Esophagus squamous epithelium (tissue), 5 donors: ENCODE results near the gene SERTAD3. TPM values are rescaled to one million over a fixed set of nuclear protein-coding genes. Genes with fewer than 3 reads are reported as not detected.

ENCODE experiments used
- DNase-seq: peaks from one replicate; lab custom pipeline; 2025; lab: John Stamatoyannopoulos, UW
- H3K27ac ChIP-seq, 4 donors: fragments of 200-600 bp; sonication (generic); one replicate each; pipeline ENCODE4 v1.5.1; 2016 to 2019; ENCODE audit warnings: mild to moderate bottlenecking in 1 of 4
- H3K27me3 ChIP-seq, 4 donors: fragments of 200-600 bp; sonication (generic); 1 replicate in 3 of 4; 2 replicates in 1 of 4; pipeline versions ENCODE4 v1.5.1 to v1.6.0; 2017 to 2021; ENCODE audit warnings: antibody characterized with exemption in 1 of 4
- H3K36me3 ChIP-seq, 3 donors: fragments of 200-600 bp; sonication (generic); one replicate each; pipeline ENCODE4 v1.5.1; 2016 to 2019
- H3K4me1 ChIP-seq, 3 donors: fragments of 200-600 bp; sonication (generic); one replicate each; pipeline ENCODE4 v1.5.1; 2017 to 2019
- H3K4me3 ChIP-seq, 4 donors: fragments of 200-600 bp; sonication (generic); 1 replicate in 3 of 4; 2 replicates in 1 of 4; pipeline ENCODE4 v1.5.1; 2016 to 2019; ENCODE audit warnings: mild to moderate bottlenecking in 2 of 4, moderate library complexity in 1 of 4
- H3K9me3 ChIP-seq, 3 donors: fragments of 200-600 bp; sonication (generic); one replicate each; pipeline ENCODE4 v1.5.1; 2016 to 2019
- CTCF ChIP-seq, 6 experiments: fragments of 450-650 bp in 4 of 6; fragments of 200-600 bp in 2 of 6; sonication (generic) in 2 of 6; IDR thresholded peaks; one replicate each; pipeline ENCODE4 v1.5.1; 2016 to 2019; ENCODE audit warnings: antibody characterized with exemption in 6 of 6, mild to moderate bottlenecking in 4 of 6, moderate library complexity in 4 of 6
- POLR2A ChIP-seq, 4 donors: fragments of 450-650 bp; IDR thresholded peaks; one replicate each; pipeline ENCODE4 v1.6.1; 2017; ENCODE audit warnings: antibody characterized with exemption in 4 of 4, mild to moderate bottlenecking in 4 of 4, moderate library complexity in 3 of 4
- WGBS, 2 donors: methylation state at CpG; one replicate each; pipeline ENCODE4 v1.1.5; 2018; 5-methylcytosine and 5-hydroxymethylcytosine counted together
- intact Hi-C: fragments of 100-400 bp; cut with DNase I; formaldehyde crosslinking; loops from one replicate; pipeline ENCODE4 v1.15.0; 2022
- total RNA-seq, 4 donors: library from RNA; depleted of rRNA; stranded (reverse); fragments of >200 nt; gene quantifications; one replicate each; pipeline ENCODE4 v1.1.0, GENCODE V29; 2016
- donor health status: DM: yes; HTN: yes; CAD: no.

SERTAD3 gene
- total RNA-seq, 4 donors from 2014 or later: 8.9 to 17.4 (median 12.0) TPM

DNA sequence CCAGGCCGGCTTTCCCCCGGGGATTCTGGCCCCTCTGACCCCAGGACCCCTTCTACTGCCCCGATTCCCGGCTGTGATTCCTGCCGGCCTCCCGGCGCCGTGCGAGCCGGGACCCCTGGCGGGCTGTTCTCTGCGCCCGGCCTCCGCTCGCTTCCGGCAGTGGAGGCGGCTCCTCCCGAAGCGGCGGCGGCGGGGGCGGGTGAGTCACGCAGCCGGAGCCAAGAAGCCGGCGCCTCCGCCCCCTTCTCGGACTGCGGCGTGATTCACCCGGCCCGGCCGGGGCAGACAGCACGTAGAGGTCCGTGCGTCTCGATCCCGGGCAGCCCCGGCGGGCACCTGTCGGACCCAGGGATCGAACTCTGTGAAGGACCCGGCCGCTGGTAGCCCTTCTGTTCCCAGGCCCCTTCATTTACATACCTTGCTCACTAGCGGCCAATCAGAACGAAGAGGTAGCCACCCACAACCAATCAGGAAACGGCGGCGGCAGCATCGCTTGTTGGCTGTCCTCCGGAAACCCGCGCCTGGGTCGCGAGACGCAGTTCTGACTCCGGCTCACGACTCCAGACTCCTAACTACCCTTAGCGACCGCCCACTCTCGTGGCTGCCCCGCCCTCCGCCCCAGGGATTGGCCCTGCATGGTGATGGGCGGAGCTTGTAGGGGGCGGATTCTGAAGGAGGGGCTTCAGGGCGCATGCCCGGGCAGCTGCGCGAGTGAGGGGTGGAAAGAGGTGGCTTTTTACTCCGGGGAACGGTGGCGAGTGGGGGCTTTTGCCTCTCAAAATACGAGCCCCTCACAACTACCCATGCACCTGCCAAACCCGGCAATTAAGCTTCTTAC, 18.5 kb downstream of the SERTAD3 start, which contains the start of gene SERTAD1:
SERTAD1 (minus strand) TSS at position 543 of the 838 bp plus-strand sequence. CDS start 2,446 bp downstream, outside the sequence.
- Histone ChIP-seq H3K27ac (peak within 1 kb of the TSS; percentile 99 to 100 (median 100)), H3K27me3 (no peaks in the 10 kb centered on the region), H3K36me3 (peaks cover 0 to 13% (median 7%) of the 10 kb centered on the region in 3 donors), H3K4me3 (peak within 1 kb of the TSS; percentile 77 to 95 (median 94)), H3K4me1 (peaks cover 15 to 57% (median 38%) of the 10 kb centered on the region in 3 donors), H3K9me3 (no peaks in the 10 kb centered on the region)
- WGBS, 2 donors: 0% methylated on average over 13 to 17 of the region's 75 CpGs
- intact Hi-C loops: loop anchor here (10.0 kb wide), 1 partner anchor 179 kb away; the partner anchor contains the start of gene LTBP4
- peak; percentile 96 for DNase-seq
- TF ChIP-seq POLR2A (IDR thresholded peaks at IDR 0.05) (peak in 3 of 4 donors; percentile 94 to 99 (median 98)), CTCF (IDR thresholded peaks at IDR 0.05) (peak; percentile 39 to 76 (median 70))

DNA sequence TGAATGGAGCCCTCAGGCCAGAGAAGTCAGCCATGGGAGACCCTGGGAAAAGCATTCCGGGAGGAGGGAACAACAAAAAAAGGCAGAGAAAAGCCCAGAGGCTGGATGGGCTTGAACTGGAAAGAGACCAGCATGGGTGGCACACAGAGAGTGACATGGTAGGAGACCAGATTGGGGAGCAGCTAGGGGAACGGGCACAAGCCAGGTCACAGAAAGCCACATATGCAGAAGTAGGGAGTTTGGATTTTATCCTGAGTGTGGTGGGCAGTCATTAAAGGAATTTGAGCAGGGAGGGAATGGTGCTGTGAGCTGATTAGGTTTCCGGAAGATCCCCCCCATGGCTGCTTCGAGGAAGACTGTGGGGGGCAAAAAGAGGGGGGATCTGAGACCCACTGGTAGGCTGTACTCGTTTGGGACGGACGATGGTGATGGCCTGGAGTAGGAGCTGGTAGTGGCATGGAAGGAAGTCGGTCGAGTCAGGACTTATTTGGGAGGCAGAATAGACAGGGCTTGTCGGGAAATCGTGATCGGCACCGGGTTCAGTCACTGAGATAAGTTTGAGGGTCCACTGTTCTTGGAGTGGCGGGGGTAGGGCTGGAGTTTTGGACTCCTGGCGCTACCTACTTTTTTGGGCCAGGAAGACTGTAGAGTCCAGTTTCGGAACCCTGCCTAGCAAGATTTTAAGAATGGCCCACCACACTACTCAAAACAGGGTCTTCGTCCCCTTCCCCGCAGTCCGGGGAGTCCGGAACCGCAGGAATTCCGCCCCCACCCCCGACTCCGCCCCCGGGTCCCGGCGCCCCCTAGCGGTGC, 19.3 kb downstream of the SERTAD3 start:
- no peaks in the 10 kb centered on the region for H3K9me3 ChIP-seq
- intact Hi-C loops: loop anchor here (10.0 kb wide), 1 partner anchor 180 kb away; the partner anchor contains the start of gene LTBP4
- peaks cover 0 to 13% (median 7%) of the 10 kb centered on the region in 3 donors for H3K36me3 ChIP-seq
- peak overlapping the region; percentile 77 to 95 (median 94) for H3K4me3 ChIP-seq
- TF ChIP-seq POLR2A (IDR thresholded peaks at IDR 0.05) (no peak), CTCF (IDR thresholded peaks at IDR 0.05) (peak in 1 of 6 experiments; percentile 81)
- peak overlapping the region; percentile 99 to 100 (median 100) for H3K27ac ChIP-seq
- DNase-seq: no peak
- no peaks in the 10 kb centered on the region for H3K27me3 ChIP-seq
- WGBS, 2 donors: 1 to 2% methylated on average over 15 to 18 of the region's 28 CpGs
- H3K4me1 ChIP-seq: peaks cover 20 to 65% (median 42%) of the 10 kb centered on the region in 3 donors

- Histone ChIP-seq H3K4me1 (peaks cover 20 to 64% (median 42%) of the 10 kb centered on the region in 3 donors), H3K27me3 (no peaks in the 10 kb centered on the region), H3K27ac (peak overlapping the region in 3 of 4 donors; percentile 99 to 100 (median 99)), H3K4me3 (peak overlapping the region in 3 of 4 donors; percentile 93 to 95 (median 94)), H3K9me3 (no peaks in the 10 kb centered on the region), H3K36me3 (peaks cover 0 to 13% (median 7%) of the 10 kb centered on the region in 3 donors)
- no peak for DNase-seq
- no peak for TF ChIP-seq CTCF (IDR thresholded peaks at IDR 0.05)
- TF ChIP-seq POLR2A (IDR thresholded peaks at IDR 0.05): no peak
- 87 to 96% methylated on average over 6 of the region's 6 CpGs for WGBS, 2 donors
- intact Hi-C loops: loop anchor here (10.0 kb wide), 1 partner anchor 181 kb away; the partner anchor contains the start of gene LTBP4
These were observed 20.2 kb downstream of the SERTAD3 start for GRCh38 chr19:40423938-40424337.

DNA sequence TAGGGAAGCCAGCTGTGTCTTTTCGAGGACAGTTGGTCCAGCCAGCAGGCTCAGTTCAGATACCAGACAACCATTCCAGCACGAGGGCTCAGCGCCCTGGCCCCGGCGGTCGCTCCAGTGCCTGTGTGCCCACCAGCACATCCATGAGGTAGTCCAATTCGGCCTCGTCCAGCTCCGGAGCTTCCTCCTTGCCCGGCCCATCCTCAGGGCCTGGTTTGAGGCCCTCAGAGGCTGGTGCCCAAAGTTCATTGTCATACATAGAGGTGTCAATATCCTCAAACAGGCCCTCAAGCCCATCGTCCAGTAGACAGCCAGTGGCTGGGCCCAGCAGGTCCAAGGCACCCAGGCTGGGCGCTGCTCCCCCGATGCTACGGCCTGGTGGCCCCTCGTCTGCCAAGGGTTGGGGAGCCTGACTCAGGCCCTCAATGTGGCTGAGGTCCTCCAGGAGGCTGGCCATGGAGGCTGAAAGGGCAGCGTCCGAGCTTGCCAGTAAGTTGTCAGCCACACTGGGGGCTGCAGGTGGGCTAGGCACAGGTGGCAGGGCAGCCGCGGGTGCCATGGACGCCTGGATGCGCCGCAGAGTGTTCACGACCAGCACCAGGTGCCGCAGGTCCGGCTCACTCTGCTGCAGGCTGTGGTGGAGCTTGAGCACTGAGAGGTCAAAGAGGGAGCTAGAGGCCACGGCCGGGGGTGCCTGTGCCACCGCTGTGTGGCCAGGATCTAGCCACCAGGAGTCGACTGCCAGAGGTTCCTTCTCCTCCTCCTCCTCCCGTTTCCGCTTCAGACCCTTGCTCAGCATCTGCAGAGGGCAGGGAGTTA, 21.2 kb downstream of the SERTAD3 start:
- peaks cover 20 to 61% (median 42%) of the 10 kb centered on the region in 3 donors for H3K4me1 ChIP-seq
- DNase-seq: no peak
- no peak for TF ChIP-seq CTCF (IDR thresholded peaks at IDR 0.05)

More for the DNA sequence above, 21.2 kb downstream of the SERTAD3 start:
- Histone ChIP-seq H3K36me3 (peaks cover 0 to 13% (median 7%) of the 10 kb centered on the region in 3 donors), H3K4me3 (no peak overlapping the region), H3K27me3 (no peaks in the 10 kb centered on the region), H3K9me3 (no peaks in the 10 kb centered on the region), H3K27ac (peak overlapping the region; percentile 64 to 100 (median 100))
- intact Hi-C loops: loop anchor here (10.0 kb wide), 1 partner anchor 182 kb away; the partner anchor contains the start of gene LTBP4
- WGBS, 2 donors: 73 to 81% methylated on average over 10 to 18 of the region's 31 CpGs
